Lower leg skin (tissue), 3 donors: Measurements from ENCODE around the gene APOL2.

Source experiments
- POLR2A ChIP-seq, 2 donors: fragments of 450-650 bp; IDR thresholded peaks; one replicate each; pipeline ENCODE4 v1.6.1; 2016 to 2017; ENCODE audit warnings: antibody characterized with exemption in 2 of 2, mild to moderate bottlenecking in 1 of 2, moderate library complexity in 1 of 2
- TF ChIP-seq, protein P1 (sequence below), 3 donors: fragments of 450-650 bp; IDR thresholded peaks; one replicate each; pipeline ENCODE4 v1.5.1; 2016; ENCODE audit warnings: antibody characterized with exemption in 3 of 3, mild to moderate bottlenecking in 3 of 3, moderate library complexity in 2 of 3

DNA sequence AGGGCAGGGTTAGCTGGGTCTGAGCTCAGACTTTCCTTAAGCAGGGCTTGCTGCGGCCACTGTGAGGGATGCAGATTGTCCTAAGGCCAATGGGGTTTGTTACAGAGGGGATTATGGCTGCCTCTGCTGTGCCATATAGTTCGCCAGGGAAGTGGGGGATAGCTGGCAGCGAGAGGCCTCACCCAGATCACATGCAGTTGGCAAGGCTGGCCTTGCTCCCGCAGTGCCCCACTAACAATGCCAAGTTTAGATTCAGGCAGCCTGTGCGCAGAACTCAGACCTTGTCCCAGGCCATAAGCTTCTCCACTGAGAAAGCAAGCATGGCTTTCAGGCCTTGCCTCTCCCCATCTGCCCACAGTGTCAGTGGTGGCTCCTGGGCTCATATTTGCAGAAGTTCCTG, 4.7 kb upstream of the APOL2 start:
- TF ChIP-seq POLR2A (IDR thresholded peaks at IDR 0.05): no peak
- TF ChIP-seq, protein P1, sequence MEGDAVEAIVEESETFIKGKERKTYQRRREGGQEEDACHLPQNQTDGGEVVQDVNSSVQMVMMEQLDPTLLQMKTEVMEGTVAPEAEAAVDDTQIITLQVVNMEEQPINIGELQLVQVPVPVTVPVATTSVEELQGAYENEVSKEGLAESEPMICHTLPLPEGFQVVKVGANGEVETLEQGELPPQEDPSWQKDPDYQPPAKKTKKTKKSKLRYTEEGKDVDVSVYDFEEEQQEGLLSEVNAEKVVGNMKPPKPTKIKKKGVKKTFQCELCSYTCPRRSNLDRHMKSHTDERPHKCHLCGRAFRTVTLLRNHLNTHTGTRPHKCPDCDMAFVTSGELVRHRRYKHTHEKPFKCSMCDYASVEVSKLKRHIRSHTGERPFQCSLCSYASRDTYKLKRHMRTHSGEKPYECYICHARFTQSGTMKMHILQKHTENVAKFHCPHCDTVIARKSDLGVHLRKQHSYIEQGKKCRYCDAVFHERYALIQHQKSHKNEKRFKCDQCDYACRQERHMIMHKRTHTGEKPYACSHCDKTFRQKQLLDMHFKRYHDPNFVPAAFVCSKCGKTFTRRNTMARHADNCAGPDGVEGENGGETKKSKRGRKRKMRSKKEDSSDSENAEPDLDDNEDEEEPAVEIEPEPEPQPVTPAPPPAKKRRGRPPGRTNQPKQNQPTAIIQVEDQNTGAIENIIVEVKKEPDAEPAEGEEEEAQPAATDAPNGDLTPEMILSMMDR (IDR thresholded peaks at IDR 0.05): no peak
